GM21619 (cell line): ENCODE results near the gene PML.

Experiments used
- ATAC-seq: cut with Tn5 transposase; IDR thresholded peaks from one replicate; pipeline ENCODE4 v1.9.1; 2021; ENCODE audit not compliant: unreplicated experiment

PML gene

DNA sequence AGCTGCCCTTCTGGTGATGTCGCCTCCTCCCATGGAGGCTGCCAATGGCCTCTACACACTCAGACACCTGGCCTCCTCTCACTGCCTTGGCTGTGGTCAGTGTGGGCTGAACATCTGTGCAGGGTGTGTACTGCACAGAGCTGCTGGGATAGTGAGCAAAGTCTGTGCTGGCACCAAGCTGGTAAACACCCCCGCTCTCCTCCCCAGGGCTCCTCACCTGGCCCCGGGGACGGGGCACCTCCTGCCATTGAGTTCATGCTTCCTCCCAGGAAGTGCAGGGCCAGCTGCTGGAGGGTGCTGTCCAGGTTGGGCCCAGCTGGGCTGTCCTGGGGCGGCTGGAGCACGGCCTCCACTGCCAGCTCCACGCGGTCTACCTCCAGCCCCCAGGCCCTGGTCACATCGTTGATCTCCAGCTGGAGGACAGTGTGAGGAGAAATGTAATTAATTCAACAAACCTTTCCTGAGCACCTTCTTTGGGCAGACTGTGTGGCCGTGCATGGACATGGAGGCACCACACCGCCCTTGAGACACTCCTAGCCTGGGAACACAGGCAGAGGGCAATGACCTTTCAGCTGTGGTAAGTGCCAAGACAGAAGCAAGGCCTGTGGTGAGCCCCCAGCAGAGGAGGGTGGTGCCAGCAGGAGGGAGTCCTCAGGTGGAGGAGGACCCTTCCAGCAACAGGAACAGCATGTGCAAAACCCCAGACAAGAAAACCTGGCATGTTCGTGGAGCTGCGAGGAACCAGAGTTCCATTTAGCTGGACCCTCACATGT, 9.2 kb upstream of the PML start:
- no peak for ATAC-seq

DNA sequence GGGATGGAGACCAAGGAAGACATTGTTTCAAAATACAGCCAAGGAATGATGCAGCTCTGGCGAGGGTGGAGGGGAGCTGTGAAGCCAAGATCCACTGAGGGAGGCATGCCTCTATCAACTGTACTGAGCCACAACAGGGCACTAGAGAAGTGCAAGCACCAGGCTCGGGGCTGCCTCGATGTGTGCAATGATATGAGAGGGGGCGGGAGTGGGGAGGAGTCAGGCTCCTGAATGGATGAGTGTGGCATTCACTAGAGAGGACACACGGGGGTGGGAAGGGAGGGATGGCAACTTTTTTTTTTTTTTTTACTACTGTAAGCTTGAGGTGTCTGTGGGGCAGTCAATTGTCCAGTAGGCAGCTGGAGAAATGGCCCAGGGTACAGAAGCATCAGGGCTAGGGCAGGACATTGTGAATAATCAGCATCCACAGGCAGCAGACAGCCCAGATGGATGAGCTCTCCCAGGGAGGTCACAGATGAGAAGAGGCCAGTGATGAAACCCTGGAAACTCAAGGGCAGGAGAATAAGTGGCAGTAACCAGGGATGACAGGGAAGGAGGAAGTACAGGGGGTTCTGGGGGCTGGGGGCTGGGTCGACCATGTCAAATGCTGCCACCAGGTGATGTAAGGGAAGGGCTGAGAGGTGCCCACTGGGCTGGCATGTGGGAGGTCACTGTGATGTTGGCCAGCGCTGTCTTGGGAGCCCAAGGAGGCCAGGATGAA, 8.3 kb upstream of the PML start:
- no peak for ATAC-seq

DNA sequence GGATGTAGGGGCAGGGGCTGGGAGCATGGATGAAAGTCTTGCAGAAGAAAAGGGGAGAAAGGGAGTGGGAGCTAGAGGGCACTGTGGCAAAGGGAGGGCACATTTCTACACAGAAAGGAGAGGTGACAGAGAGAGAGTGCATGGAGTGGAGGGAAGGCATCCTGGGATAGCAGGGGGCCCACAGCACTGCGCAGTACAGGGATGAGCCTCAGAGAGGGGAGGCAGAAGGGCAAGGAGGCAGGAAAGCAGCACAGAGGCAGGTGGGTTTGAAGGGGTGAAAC, 7.8 kb upstream of the PML start:
- ATAC-seq = no peak

DNA sequence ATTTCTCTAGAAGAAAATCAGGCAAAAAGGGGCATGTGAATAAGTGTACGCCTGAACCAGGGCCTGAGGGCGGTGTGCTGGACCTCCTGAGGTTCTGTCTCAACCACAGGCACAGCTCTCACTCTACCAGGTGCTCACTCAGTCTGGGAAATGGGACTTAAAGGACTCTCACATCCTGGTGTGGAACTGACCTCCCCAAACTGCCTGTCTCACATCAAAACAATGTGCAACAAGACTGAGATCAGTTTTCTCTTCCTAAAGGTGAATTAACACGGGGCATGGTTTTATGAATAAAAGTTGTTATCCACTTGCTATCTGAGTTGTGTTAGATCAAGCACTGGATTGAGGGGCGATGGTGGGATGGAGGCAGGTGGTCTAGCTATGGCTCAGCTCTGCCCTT, 7.3 kb upstream of the PML start:
- ATAC-seq = no peak

DNA sequence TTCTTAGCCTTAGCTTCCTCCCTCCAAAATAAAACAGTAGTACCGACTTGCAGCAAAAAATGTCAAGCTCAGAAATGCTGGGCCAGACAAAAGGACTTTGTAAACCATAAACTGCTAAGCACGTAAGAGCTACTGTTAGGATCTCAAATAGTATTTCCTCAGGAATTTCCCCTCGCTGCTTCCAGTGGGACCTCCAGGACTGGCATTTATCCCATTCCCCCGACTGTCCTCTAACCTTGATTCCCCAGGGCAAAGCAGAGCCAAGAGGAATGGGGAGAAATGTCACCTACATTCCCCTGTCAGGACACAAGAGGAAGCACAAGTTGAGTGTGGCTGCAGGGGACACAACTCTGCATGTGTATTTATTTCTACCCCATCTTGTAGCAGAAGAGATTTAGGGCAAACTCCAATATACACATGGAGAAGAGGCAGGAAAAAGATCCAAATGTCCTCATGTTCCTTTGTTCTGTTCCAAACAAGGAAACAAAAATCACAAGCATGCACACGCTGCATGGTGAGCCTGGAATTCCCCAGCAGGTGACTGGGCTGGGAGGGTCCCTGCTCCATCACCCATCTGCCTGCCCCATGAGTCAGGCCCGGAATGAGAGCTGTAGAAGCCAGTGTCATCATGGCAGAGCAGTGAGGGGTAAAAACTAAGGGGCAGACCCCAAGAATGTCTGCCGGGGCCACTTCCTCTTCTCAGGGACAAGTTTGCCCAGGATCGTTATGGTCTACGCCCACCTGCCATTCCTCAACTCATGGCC, 6.7 kb upstream of the PML start:
- ATAC-seq = no peak

DNA sequence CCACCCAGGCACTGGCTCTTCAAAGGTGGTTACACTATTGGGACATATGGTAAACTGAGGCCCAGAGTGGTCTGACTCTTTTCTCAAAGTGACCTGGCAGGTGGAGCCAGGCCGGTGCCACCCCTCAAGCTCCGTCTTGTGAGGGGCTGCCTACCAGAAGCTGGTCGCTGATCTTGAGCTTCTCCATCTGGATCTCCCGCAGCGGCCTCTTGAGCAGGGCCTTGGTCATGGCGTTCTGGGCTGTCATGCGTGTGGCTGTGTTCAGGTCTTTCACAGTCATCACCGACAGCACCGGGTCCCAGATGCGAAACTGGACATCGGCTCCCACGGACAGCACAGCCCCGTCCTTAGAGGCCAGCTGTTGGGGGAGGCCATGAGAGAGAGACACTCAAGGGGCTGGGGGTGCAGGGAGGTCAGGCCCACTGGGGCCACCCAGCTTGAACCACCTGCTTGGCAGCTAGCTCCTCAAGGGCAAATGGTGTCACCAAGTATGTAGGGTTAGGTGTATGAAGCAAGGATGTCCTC, 6.0 kb upstream of the PML start:
- no peak for ATAC-seq

DNA sequence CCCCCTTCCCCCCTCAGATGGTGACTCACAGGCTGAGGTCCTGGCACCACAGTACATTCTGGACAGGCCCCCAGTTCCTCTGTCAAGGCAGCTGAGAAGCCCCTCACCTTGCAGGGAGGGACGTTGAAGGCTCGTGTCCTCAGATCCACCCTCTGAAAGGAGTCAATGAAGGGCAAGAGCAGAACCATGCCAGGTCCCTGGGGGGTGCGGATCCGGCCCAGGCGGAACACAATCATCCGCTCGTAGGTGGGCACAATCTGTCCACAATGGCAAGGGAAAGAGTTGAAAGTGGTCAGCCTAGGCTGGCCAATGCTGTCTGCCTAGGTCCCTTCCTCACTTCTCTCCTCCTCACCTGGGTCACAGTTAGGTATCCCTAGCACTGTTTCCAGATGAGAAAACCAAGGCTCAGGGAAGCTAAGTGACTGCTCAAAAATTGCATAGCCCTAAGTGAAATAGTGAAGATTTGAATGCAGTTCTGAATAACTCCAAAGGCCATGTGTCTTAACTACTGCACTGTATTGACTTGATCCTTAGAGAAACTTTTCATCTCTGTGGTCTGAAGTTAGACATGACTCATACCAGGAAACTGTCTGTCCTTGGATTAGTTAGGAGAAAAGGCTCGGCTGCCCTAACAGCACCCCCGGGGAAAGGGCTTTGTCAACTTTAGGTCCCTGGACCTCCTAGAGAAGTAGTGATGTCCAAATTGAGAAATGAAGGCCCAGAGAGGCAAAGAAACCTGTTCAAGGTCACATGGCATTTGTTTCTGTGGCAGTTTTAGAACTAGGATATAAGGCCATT, 5.3 kb upstream of the PML start:
- no peak for ATAC-seq

DNA sequence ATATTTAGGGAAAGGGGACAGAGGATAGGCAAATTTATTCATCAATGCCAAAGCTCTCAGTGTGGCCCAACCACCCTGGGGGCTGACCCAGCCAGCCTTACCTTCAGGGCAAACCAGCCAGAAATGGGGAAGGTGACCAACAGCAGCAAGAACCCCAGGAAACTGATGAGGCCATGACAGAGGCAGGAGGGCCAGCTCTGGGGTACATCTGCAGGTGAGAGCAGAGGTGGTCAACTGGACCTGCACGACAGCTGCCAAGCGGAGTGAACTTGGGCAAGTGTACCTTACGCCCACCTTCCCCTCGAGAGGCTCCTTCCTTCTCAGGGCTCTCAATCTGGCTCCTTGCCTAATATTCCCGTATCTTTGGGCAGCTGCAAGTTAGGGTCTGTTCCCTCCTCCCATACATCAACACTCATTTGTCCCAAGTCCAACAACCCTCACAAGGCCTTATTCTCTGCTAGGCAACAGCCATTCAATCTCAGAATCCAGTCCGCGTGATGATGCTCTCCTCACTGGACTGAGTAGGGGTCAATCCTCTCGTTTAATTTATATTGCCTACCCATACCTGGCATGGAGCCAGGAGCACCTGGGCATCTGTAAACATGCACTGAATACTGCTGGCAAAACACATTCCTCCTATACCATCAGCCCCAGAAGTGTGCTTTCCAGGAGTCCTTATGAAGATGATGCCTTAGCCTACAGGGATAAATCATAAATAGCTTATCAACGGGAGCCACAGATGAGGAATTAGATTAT, 4.1 kb upstream of the PML start:
- no peak for ATAC-seq

DNA sequence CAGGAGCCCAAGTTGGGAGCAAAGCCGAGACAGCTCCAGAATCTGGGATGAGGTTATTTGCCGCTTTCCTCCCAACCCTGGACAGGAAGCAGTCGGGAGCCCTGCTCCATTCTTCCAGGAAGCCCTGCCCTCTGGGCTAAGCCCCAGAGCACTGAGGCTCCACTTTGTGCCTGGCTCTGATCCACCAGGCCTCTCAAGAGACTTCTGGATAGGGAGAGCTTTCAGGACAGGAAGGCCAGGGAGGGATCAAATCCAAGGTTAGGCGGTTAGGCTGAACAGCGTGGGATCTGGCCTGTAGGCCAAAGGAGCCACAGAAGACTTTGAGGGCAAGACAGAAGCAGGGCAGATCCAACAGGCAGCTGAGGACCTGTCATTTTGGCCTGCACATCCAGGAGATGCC, 3.3 kb upstream of the PML start:
- no peak for ATAC-seq

DNA sequence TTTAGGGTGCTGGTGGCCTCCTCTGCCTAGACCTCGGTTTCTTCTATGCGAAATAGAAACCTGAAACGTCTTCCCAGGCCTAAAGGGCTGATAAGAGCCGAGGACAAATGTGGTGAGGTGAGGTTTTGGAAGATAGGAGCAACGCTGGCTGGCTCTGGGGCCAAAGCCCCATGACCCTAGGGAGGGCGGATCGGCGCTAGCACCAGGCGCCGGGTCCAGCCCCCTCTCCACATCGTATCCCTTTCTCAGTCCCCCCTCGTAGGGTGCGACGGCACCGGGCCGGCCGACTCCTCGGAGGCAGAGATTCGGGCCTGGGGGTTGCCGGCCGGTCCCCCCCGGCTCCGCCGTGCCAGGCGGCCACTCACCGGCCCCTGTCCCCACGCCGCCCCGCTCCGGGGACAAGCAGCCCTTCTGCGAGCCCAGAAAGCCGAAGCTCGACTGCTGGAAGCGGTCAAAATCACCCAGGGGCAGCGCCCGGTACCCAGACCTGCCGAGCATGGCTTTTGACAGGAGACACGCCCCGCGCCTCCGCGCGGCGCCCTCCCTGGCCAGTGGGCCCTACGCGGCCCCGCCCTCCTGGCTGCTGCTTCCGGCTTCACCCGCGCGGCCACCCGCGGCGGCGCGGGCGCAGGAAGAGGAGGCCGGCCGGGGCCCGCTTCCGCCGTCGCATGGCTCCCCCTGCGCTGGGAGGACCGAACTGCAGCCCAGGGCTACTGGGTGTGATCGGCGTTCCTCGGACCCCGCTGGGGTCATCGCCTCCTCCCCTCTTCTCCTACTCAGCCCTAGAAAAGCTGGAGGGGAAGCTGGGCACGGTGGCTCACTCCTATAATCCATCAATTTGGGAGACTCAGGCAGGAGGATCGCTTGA, 2.6 kb upstream of the PML start, which contains the start of gene STOML1:
TSS of gene STOML1 (minus strand) at position 570 of the 868 bp plus-strand sequence. CDS start at position 498, 72 bp downstream.
- ATAC-seq = peak; percentile 61

DNA sequence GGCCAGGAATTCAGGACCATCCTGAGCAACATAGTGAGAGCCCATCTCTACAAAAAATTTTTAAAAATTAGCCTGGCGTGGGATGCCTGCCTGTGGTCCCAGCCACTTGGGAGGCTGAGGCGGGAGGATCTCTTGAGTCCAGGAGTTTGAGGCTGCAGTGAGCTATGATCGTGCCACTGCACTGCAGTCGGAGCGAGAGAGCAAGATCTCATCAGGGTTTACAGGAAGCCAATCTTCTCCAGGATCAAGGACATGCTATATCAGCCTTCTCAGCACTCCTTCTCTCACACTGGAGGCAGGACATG, 2.0 kb upstream of the PML start:
- ATAC-seq = no peak

DNA sequence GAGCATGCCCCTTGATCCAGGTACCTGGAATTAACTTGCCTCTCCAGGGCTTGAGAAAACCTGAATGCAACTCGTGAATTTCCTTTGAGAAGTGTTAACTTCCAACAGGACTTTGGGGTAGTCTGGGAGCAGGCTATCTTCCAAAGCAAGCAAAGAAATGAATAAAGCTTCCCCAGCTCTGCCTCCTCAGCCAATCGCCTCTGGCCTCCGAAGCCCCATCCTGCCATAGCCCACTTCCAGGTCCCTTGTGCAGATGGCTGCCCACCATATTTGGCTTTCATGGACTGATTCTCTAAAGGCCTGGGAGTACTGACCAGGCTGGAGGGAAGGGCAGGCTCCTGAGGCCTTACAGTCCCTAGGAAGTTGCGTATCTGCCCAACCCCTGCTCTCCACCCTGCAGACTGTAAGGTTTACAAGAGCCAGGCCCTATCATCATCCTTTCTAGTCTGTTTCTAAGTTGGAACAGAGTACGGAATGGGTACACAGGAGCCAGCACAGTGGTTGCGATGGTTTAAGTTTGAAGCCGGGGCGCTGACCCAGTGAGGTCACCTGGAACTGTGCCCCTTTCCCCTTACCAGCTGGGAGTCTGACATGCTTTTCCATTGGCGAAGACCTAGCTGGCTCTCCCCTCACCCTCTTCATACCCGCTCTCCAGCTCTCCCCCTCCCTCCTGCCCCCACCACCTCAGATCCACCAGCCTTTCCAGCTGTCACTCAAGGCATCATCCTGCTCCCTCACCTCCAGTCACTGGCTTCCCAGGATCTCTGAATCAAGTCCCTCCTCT, 1.1 kb upstream of the PML start:
- ATAC-seq = no peak

DNA sequence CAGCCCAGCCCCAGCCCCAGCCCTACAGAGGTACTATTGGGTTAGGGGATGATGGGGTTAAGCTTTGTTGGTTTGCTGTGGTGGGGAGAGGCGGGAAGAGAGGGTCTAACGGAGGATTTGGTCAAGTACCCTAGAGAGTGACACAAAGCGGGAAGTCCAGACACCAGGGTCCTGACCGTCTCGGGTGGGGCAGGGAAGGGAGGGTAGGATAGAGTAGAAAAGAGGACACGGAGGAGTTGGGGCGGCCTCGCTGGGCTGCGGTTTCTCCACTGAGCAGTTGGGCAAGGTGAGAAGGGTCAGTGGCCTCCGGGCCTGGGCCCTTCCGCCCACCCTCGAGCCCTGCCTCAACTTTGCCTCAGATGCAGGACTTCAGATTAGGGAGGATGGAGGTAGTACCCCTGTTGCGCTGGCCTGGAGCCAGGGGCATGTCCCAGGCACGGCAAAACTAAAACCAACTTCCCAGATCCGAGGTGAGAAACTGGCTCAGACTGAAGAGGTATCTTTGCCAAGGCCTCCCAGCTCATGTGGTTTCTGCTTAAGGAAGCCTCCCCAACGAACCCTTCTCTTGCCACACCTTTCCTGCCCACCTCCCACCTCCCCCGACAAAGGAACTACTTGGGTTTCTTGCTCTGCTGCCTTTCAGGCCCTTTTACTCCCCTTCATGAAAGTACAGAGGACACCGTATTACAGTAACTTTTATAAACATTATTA, 551 bp downstream of the PML start:
- no peak for ATAC-seq

DNA sequence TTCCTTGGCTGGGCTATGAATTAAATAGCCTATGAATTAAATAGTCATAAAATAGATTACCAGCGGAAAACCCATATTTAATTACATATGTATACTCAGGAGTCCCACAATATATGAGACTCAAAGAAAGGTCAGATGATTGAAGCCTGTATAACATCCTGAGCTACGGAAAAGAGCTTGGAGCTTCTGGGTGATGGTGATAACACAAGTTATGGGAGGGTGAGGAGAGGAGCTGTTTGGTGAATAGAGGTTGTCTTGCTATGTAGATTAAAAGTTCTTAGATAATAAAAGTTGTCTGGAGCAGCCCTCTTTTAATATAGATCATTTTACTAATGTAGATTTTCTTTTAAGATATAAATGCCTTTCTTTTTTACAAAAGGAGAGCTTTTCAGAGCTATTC, 1.8 kb downstream of the PML start:
- no peak for ATAC-seq

DNA sequence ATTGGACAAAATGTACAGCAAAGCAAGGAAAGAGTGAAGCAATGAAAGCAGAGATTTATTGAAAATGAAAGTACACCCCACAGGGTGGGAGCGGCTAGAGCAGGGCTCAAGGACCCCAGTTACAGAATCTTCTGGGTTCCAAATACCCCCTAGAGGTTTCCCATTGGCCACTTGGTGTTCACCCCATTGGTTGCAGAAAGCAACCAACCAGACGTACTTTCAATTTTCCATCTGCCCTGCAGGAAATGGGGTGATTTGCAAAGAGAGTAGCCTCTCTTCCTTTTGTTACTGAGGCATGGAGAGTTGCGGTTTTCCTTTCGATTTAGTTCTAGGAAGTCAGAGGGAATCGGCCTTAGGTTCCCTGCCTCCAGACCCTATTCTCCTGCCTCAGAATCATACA, 2.4 kb downstream of the PML start:
- ATAC-seq = no peak

DNA sequence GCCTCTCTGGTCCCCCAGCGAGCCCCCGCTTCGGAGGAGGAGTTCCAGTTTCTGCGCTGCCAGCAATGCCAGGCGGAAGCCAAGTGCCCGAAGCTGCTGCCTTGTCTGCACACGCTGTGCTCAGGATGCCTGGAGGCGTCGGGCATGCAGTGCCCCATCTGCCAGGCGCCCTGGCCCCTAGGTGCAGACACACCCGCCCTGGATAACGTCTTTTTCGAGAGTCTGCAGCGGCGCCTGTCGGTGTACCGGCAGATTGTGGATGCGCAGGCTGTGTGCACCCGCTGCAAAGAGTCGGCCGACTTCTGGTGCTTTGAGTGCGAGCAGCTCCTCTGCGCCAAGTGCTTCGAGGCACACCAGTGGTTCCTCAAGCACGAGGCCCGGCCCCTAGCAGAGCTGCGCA, 3.5 kb downstream of the PML start:
- no peak for ATAC-seq

DNA sequence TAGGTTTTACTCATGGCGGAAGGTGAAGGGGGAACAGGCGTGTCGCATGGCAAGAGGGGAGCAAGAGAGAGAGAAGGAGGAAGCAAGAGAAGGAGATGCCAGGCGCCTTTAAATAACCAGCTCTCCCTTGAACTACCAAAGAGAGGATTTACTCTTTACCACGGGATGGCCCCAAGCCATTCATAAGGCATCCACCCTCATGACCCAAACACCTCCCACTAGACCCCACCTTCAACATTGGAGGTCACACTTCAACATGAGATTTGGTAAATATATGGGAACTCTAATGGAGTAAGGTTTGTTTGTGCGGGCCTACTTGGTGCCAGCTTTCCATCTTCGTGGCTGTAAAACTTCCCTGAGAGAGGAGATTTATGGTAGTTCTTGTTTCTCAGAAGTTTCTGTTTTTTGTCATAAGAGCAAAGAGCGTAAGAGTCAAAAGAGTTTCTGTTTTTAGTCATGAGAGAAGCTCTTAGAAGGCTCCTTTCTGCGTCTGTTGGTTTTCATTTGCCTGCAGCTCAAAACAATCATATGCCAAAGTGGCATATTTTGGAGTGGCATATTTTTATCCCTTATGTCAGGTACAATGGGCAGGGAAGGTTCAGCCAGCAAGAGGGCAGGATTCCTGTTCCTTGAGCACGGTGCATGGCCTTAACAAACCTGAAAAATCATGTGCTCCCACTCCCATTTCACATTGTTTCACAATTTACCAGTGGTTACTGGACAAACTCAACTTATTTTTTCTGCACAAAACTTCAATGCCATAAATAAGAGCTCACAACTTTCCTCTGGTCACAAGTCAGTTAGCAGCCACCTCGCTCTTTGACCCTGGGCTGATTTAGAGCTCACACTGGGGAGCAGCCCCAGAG, 12.5 kb downstream of the PML start:
- no peak for ATAC-seq
